WTC11 (cell line): ENCODE measurements around the gene FOXJ1. TPM values are rescaled to one million over a fixed set of nuclear protein-coding genes. Genes with fewer than 3 reads are reported as not detected.

ENCODE experiments used
- ATAC-seq: fragments of 200-7000 bp; cut with Tn5 transposase; 2 replicates; pipeline ENCODE4 v1.10.0; 2021; ENCODE audit warnings: mild to moderate bottlenecking, moderate library complexity
- CTCF ChIA-PET: fragments of 300-600 bp; sonication (Branson Sonifier 250); formaldehyde crosslinking; loops from one replicate; lab custom pipeline; 2021; ENCODE audit warnings: antibody characterized with exemption; lab: Charles Lee
- POLR2A ChIA-PET: fragments of 350-600 bp; sonication (Branson Sonifier 250); formaldehyde crosslinking; loops from one replicate; lab custom pipeline; 2021; ENCODE audit warnings: antibody characterized with exemption; lab: Charles Lee
- DNase-seq: peaks from one replicate; pipeline ENCODE4 v3.0.0; 2021; ENCODE audit warnings: low spot score
- H3K27ac Mint-ChIP-seq: 2 replicates; pipeline ENCODE4 v1.8.0; 2021; ENCODE audit warnings: mixed read lengths
- H3K27me3 Mint-ChIP-seq: 2 replicates; pipeline ENCODE4 v1.8.0; 2021; ENCODE audit warnings: low read depth, mild to moderate bottlenecking, moderate library complexity, mixed read lengths
- H3K36me3 Mint-ChIP-seq: 2 replicates; pipeline ENCODE4 v1.8.0; 2021; ENCODE audit warnings: mixed read lengths
- H3K4me1 Mint-ChIP-seq: 2 replicates; pipeline ENCODE4 v1.8.0; 2022; ENCODE audit warnings: mixed read lengths
- H3K4me3 Mint-ChIP-seq: 2 replicates; pipeline ENCODE4 v1.8.0; 2021; ENCODE audit warnings: mild to moderate bottlenecking, moderate library complexity, mixed read lengths
- H3K9me3 Mint-ChIP-seq: 2 replicates; pipeline ENCODE4 v1.8.0; 2021; ENCODE audit warnings: mixed read lengths
- CDX4 ChIP-seq: fragments of 250-450 bp; sonication (Bioruptor Pico); IDR thresholded peaks from 2 replicates; pipeline ENCODE4 v1.9.0; 2021; ENCODE audit warnings: moderate library complexity, mild to moderate bottlenecking, inconsistent platforms, borderline replicate concordance
- EMX1 ChIP-seq: fragments of 250-450 bp; sonication (Bioruptor Pico); IDR thresholded peaks from 2 replicates; pipeline ENCODE4 v1.8.0; 2021; ENCODE audit warnings: mild to moderate bottlenecking
- FOXK1 ChIP-seq: sonication (generic); formaldehyde crosslinking; IDR thresholded peaks from 2 replicates; pipeline ENCODE4 v1.8.0; 2022; ENCODE audit warnings: mild to moderate bottlenecking, moderate library complexity, missing genetic modification reagents
- IRF2 ChIP-seq: sonication (generic); formaldehyde crosslinking; IDR thresholded peaks from 2 replicates; pipeline ENCODE4 v1.8.0; 2022; ENCODE audit warnings: low read depth, missing genetic modification reagents, borderline replicate concordance
- JAZF1 ChIP-seq: fragments of 250-450 bp; sonication (Bioruptor Pico); IDR thresholded peaks from 2 replicates; pipeline ENCODE4 v1.9.0; 2021; ENCODE audit warnings: moderate library complexity, mild to moderate bottlenecking, inconsistent platforms
- JUN ChIP-seq: sonication (generic); formaldehyde crosslinking; IDR thresholded peaks from 2 replicates; pipeline ENCODE4 v1.8.0; 2023; ENCODE audit warnings: mild to moderate bottlenecking, missing genetic modification reagents
- MXD4 ChIP-seq: fragments of 250-450 bp; sonication (Bioruptor Pico); IDR thresholded peaks from 2 replicates; pipeline ENCODE4 v1.8.0; 2021; ENCODE audit warnings: mild to moderate bottlenecking, moderate library complexity, borderline replicate concordance
- MYBL2 ChIP-seq: sonication (generic); formaldehyde crosslinking; IDR thresholded peaks from 2 replicates; pipeline ENCODE4 v1.8.1; 2023; ENCODE audit warnings: mild to moderate bottlenecking, moderate library complexity, missing genetic modification reagents
- NFYB ChIP-seq: sonication (generic); formaldehyde crosslinking; conservative IDR thresholded peaks from 2 replicates; pipeline ENCODE4 v1.8.0; 2022; ENCODE audit warnings: low read depth, missing genetic modification reagents
- SMAD3 ChIP-seq: sonication (generic); formaldehyde crosslinking; IDR thresholded peaks from 2 replicates; pipeline ENCODE4 v1.8.0; 2022; ENCODE audit warnings: missing genetic modification reagents, mild to moderate bottlenecking, borderline replicate concordance
- SP1 ChIP-seq: sonication (generic); formaldehyde crosslinking; conservative IDR thresholded peaks from 2 replicates; pipeline ENCODE4 v1.8.1; 2022; ENCODE audit warnings: missing genetic modification reagents
- TCF7 ChIP-seq: sonication (generic); formaldehyde crosslinking; IDR thresholded peaks from 2 replicates; pipeline ENCODE4 v1.8.0; 2022; ENCODE audit warnings: mild to moderate bottlenecking, low read depth, missing genetic modification reagents, moderate library complexity
- USF2 ChIP-seq: sonication (generic); formaldehyde crosslinking; IDR thresholded peaks from 2 replicates; pipeline ENCODE4 v1.8.1; 2023; ENCODE audit warnings: mild to moderate bottlenecking, missing genetic modification reagents, moderate library complexity
- ZNF317 ChIP-seq: sonication (generic); formaldehyde crosslinking; IDR thresholded peaks from 2 replicates; pipeline ENCODE4 v1.8.1; 2023; ENCODE audit warnings: low read depth, mild to moderate bottlenecking, moderate library complexity, missing genetic modification reagents, borderline replicate concordance
- ZNF396 ChIP-seq: fragments of 250-450 bp; sonication (Bioruptor Pico); IDR thresholded peaks from 2 replicates; pipeline ENCODE4 v1.8.0; 2021; ENCODE audit warnings: mild to moderate bottlenecking, moderate library complexity, borderline replicate concordance
- ZNF423 ChIP-seq: fragments of 250-450 bp; sonication (Bioruptor Pico); IDR thresholded peaks from 2 replicates; pipeline ENCODE4 v2.1.2; 2022; ENCODE audit warnings: mild to moderate bottlenecking, moderate library complexity
- total RNA-seq: library from RNA; stranded (reverse); gene quantifications from 3 replicates; pipeline ENCODE4 v1.2.3, GENCODE V29; 2021
- TF ChIP-seq, protein P1 (sequence below): fragments of 250-450 bp; sonication (Bioruptor Pico); IDR thresholded peaks from 2 replicates; pipeline ENCODE4 v1.9.0; 2021; ENCODE audit warnings: mild to moderate bottlenecking, borderline replicate concordance
- TF ChIP-seq, protein P2 (sequence below): sonication (generic); formaldehyde crosslinking; IDR thresholded peaks from 2 replicates; pipeline ENCODE4 v1.8.1; 2023; ENCODE audit warnings: mild to moderate bottlenecking, moderate library complexity, missing genetic modification reagents

Gene FOXJ1
- total RNA-seq, 1 experiment from 2014 or later = 11.8 TPM

DNA sequence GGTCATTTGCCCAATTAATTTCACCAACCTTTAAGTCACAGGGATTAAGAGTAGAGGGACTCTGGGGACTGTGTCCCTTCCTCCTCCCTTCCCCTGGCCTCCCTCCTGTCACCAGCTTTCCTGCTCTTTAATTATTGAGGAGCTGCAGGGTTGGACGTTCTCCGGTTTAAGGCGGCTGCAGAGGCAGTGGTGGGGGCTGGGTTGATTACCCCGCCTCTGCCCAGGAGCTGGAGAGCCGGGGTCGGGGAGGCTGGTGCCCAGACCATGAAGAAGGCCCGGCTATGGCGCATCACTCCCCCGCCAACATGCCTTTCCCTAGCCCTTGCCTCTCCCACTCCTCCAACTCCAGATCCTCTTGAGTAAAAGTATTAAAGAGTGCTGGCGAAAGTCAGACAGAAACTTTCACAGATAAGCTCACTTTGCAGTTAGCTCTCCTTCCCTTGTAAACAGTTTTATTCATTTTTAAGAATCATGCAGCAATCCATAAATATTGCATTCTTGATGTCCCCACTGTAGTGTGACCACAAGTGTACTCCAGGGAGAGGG is 1.1 kb upstream of the FOXJ1 start:
- Mint-ChIP-seq H3K4me3 (peak overlapping the region; percentile 82), H3K27ac (no peak overlapping the region), H3K4me1 (peaks cover 81% of the 10 kb centered on the region), H3K9me3 (no peaks in the 10 kb centered on the region), H3K36me3 (no peaks in the 10 kb centered on the region), H3K27me3 (peaks cover 60% of the 10 kb centered on the region)
- DNase-seq (no peak), ATAC-seq (no peak)
- CTCF ChIA-PET = interaction anchor here (0.6 to 7.0 kb wide), 11 partner anchors 9 to 649 kb away, joined by 3 to 41 read pairs (median 18); no protein-coding TSS in a partner anchor
- POLR2A ChIA-PET = interaction anchor here (0.8 to 3.3 kb wide), 3 partner anchors 9 to 138 kb away, joined by 3 to 17 read pairs (median 3); no protein-coding TSS in a partner anchor
- TF ChIP-seq, protein P1, sequence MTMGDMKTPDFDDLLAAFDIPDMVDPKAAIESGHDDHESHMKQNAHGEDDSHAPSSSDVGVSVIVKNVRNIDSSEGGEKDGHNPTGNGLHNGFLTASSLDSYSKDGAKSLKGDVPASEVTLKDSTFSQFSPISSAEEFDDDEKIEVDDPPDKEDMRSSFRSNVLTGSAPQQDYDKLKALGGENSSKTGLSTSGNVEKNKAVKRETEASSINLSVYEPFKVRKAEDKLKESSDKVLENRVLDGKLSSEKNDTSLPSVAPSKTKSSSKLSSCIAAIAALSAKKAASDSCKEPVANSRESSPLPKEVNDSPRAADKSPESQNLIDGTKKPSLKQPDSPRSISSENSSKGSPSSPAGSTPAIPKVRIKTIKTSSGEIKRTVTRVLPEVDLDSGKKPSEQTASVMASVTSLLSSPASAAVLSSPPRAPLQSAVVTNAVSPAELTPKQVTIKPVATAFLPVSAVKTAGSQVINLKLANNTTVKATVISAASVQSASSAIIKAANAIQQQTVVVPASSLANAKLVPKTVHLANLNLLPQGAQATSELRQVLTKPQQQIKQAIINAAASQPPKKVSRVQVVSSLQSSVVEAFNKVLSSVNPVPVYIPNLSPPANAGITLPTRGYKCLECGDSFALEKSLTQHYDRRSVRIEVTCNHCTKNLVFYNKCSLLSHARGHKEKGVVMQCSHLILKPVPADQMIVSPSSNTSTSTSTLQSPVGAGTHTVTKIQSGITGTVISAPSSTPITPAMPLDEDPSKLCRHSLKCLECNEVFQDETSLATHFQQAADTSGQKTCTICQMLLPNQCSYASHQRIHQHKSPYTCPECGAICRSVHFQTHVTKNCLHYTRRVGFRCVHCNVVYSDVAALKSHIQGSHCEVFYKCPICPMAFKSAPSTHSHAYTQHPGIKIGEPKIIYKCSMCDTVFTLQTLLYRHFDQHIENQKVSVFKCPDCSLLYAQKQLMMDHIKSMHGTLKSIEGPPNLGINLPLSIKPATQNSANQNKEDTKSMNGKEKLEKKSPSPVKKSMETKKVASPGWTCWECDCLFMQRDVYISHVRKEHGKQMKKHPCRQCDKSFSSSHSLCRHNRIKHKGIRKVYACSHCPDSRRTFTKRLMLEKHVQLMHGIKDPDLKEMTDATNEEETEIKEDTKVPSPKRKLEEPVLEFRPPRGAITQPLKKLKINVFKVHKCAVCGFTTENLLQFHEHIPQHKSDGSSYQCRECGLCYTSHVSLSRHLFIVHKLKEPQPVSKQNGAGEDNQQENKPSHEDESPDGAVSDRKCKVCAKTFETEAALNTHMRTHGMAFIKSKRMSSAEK (CRISPR knock-in tag) = no peak
- no peak for TF ChIP-seq NFYB
- TF ChIP-seq MXD4 (CRISPR knock-in tag) = no peak
- no peak for TF ChIP-seq ZNF396 (CRISPR knock-in tag)
- TF ChIP-seq ZNF317 (CRISPR knock-in tag) = no peak
- no peak for TF ChIP-seq EMX1 (CRISPR knock-in tag)
- no peak for TF ChIP-seq MYBL2 (CRISPR knock-in tag)
- TF ChIP-seq JUN = no peak
- no peak for TF ChIP-seq USF2 (CRISPR knock-in tag)
- no peak for TF ChIP-seq TCF7 (CRISPR knock-in tag)
- TF ChIP-seq JAZF1 (CRISPR knock-in tag) = no peak
- TF ChIP-seq, all 79 proteins: peak for 0

DNA sequence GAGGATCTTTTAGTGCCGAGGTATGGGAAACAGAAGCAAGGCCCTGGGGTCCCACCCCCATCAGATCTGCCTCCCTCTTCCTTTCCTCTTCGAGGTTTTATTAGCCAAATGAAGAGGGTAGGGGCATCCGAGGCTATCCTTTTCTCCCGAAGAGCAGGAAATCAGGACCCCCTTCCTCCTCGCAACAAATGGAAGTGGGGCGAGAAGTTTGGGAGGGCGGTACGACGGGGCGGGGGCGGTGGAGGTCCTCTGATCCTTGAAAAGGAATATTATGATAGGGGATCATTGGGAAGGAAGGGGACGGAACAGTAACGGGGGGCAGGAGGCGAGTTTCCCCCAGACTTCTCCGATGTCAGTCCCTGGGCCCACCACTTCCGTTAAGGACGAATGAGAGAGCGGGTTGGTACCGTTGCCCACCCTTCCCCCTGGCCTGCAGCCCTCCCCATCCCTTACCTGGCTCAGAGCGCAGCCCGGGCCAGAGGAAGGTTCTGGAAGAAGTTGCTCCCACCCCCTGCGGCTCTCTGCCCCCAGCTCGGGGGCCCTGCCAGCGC is 309 bp downstream of the FOXJ1 start:
- DNase-seq = no peak
- Mint-ChIP-seq H3K4me1 (peaks cover 80% of the 10 kb centered on the region), H3K4me3 (peak overlapping the region; percentile 82), H3K27me3 (peaks cover 71% of the 10 kb centered on the region), H3K36me3 (no peaks in the 10 kb centered on the region), H3K9me3 (no peaks in the 10 kb centered on the region), H3K27ac (no peak overlapping the region)
- 0 out of 2 replicates have a peak, but pooled peaks have one; percentile 23 for TF ChIP-seq SMAD3 (CRISPR knock-in tag)
- no peak for TF ChIP-seq IRF2 (CRISPR knock-in tag)
- ChIA-PET CTCF (interaction anchor here (0.5 to 7.0 kb wide), 16 partner anchors 7 to 138 kb away, joined by 3 to 41 read pairs (median 4); no protein-coding TSS in a partner anchor), POLR2A (interaction anchor here (0.7 to 3.3 kb wide), 3 partner anchors 8 to 141 kb away, joined by 3 to 17 read pairs (median 3); no protein-coding TSS in a partner anchor)
- ATAC-seq = peak; percentile 6

DNA sequence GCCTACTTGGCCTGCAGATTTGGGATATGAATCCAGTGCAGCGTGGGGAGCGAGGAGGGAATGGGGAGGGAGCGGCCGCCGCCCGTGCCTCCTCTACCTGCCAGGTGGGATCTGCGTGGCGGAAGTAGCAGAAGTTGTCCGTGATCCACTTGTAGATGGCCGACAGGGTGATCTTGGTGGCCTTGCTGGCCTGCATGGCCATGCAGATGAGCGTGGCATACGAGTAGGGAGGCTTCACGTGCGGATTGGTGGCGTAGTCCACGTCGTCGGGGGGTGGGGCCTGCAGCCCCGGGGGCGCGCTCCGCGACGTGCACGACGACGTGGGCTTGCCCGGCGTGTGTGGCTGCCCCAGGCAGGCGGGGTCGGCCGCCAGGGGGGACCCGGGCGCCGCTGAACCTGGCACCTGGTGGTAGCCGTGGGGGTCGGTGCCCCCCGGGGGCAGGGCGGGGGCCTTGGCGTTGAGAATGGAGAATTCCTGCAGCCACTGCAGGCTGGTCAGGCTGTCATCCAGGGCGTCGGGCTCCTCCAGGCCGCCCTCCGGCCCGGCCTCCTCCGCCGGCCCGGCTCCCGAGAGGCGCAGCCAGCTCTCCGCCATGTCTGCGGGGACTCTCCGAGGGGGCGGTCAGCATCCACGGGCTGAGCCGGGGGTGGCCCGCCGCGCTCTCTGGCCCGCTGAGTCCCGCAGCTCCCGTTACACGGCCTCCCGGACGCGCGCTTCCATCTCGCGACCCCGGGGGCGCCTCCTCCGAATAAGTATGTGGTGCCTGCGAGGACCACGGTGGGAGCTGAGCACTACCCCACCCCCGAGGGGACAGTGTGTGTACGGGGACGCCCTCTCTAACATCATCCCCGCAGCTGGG is 1.0 kb downstream of the FOXJ1 start:
- no peaks in the 10 kb centered on the region for H3K36me3 Mint-ChIP-seq
- no peaks in the 10 kb centered on the region for H3K9me3 Mint-ChIP-seq
- no peak overlapping the region for H3K27ac Mint-ChIP-seq
- ATAC-seq = no peak
- peaks cover 78% of the 10 kb centered on the region for H3K4me1 Mint-ChIP-seq
- H3K27me3 Mint-ChIP-seq = peaks cover 75% of the 10 kb centered on the region
- ChIA-PET CTCF (interaction anchor here (0.5 to 9.7 kb wide), 10 partner anchors 6 to 139 kb away, joined by 3 to 176 read pairs (median 5); no protein-coding TSS in a partner anchor), POLR2A (no interaction called here)
- DNase-seq = peak; percentile 50
- H3K4me3 Mint-ChIP-seq = peak overlapping the region; percentile 87
- TF ChIP-seq ZNF423 (CRISPR knock-in tag) (peak; percentile 70), FOXK1 (CRISPR knock-in tag) (peak; percentile 27; the same call in 1 of the 2 replicates), CDX4 (no peak), JUN (no peak), SP1 (CRISPR knock-in tag) (no peak), USF2 (CRISPR knock-in tag) (peak; percentile 38; the same call in 1 of the 2 replicates), MYBL2 (CRISPR knock-in tag) (peak; percentile 69; the same call in 1 of the 2 replicates)
- TF ChIP-seq, protein P2, sequence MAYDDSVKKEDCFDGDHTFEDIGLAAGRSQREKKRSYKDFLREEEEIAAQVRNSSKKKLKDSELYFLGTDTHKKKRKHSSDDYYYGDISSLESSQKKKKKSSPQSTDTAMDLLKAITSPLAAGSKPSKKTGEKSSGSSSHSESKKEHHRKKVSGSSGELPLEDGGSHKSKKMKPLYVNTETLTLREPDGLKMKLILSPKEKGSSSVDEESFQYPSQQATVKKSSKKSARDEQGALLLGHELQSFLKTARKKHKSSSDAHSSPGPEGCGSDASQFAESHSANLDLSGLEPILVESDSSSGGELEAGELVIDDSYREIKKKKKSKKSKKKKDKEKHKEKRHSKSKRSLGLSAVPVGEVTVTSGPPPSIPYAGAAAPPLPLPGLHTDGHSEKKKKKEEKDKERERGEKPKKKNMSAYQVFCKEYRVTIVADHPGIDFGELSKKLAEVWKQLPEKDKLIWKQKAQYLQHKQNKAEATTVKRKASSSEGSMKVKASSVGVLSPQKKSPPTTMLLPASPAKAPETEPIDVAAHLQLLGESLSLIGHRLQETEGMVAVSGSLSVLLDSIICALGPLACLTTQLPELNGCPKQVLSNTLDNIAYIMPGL = 0 out of 2 replicates have a peak, but pooled peaks have one; percentile 34
